Suppressor macrophage treated with lipopolysaccharide for 1 hour (primary cell): ENCODE results near the gene TRIM43.
"Not testable (repeated sequence)": the region's sequence is repeated elsewhere in the genome, so short reads cannot be mapped to it uniquely, and the experiment has no call there.

Experiments used
- DNase-seq, 3 donors: peaks; one replicate each; pipeline ENCODE4 v3.0.0-alpha.2; 2020 to 2022

The TRIM43 gene

GRCh38 chr2:95641787-95642186 is 50.0 kb downstream of the TRIM43 start:
- DNase-seq, result not testable (repeated sequence)

GRCh38 chr2:95642360-95642759 is 50.6 kb downstream of the TRIM43 start:
- not testable (repeated sequence) for DNase-seq

GRCh38 chr2:95642951-95643350 is 51.1 kb downstream of the TRIM43 start:
- not testable (repeated sequence) for DNase-seq

- DNase-seq, result not testable (repeated sequence)
Observed at GRCh38 chr2:95645312-95645711, 53.5 kb downstream of the TRIM43 start.

GRCh38 chr2:95646274-95646994 is 54.6 kb downstream of the TRIM43 start:
- DNase-seq, result not testable (repeated sequence)

GRCh38 chr2:95648894-95649544 is 57.2 kb downstream of the TRIM43 start:
- DNase-seq, result not testable (repeated sequence)
